Esophagus squamous epithelium (tissue), 4 donors: Measurements from ENCODE around the gene GJA9.

ENCODE experiments used
- CTCF ChIP-seq, 6 experiments: fragments of 450-650 bp in 4 of 6; fragments of 200-600 bp in 2 of 6; sonication (generic) in 2 of 6; IDR thresholded peaks; one replicate each; pipeline ENCODE4 v1.5.1; 2016 to 2019; ENCODE audit warnings: antibody characterized with exemption in 6 of 6, mild to moderate bottlenecking in 4 of 6, moderate library complexity in 4 of 6
- POLR2A ChIP-seq, 4 donors: fragments of 450-650 bp; IDR thresholded peaks; one replicate each; pipeline ENCODE4 v1.6.1; 2017; ENCODE audit warnings: antibody characterized with exemption in 4 of 4, mild to moderate bottlenecking in 4 of 4, moderate library complexity in 3 of 4

GRCh38 chr1:38834221-38834782 lies 47.1 kb downstream of the GJA9 start:
- no peak for TF ChIP-seq CTCF (IDR thresholded peaks at IDR 0.05)
- no peak for TF ChIP-seq POLR2A (IDR thresholded peaks at IDR 0.05)
